ENCODE measurements around the gene GSK3B.

- TF ChIP-seq PATZ1 (CRISPR knock-in tag; IDR thresholded peaks at IDR 0.05; ENCODE audit: borderline replicate concordance) (no peak), ZNF8 (CRISPR knock-in tag; IDR thresholded peaks at IDR 0.05) (no peak)
Measured at GRCh38 chr3:120017692-120018091, 76.6 kb downstream of the GSK3B start.
